Fibroblast of skin of back (primary cell): Measurements from ENCODE around the gene DNAJB11.
"Not testable (repeated sequence)": the region's sequence is repeated elsewhere in the genome, so short reads cannot be mapped to it uniquely, and the experiment has no call there.

Source experiments
- DNase-seq: peaks from one replicate; pipeline ENCODE4 v3.0.0-alpha.2; 2013

Gene DNAJB11

GRCh38 chr3:186552408-186553031 lies 18.0 kb upstream of the DNAJB11 start:
- DNase-seq: no peak

- DNase-seq: no peak
Measured at GRCh38 chr3:186564586-186564985, 5.9 kb upstream of the DNAJB11 start.

- no peak for DNase-seq
Measured at GRCh38 chr3:186566772-186567071, 3.8 kb upstream of the DNAJB11 start.

- peak; percentile 83 for DNase-seq
Measured at GRCh38 chr3:186567072-186567921, 3.2 kb upstream of the DNAJB11 start, which contains the start of gene TBCCD1. TBCCD1 (minus strand) TSS chr3:186567339; CDS start chr3:186564329, 3,010 bp downstream.

GRCh38 chr3:186569361-186569760 lies 1.2 kb upstream of the DNAJB11 start:
- not testable (repeated sequence) for DNase-seq

- no peak for DNase-seq
Measured at GRCh38 chr3:186569779-186570095, 783 bp upstream of the DNAJB11 start.

- DNase-seq: no peak
Measured at GRCh38 chr3:186570941-186571643, 572 bp downstream of the DNAJB11 start.

GRCh38 chr3:186571644-186572013 lies 1.1 kb downstream of the DNAJB11 start:
- no peak for DNase-seq

- DNase-seq: no peak
Measured at GRCh38 chr3:186577521-186577920, 7.0 kb downstream of the DNAJB11 start.

- DNase-seq: no peak
Measured at GRCh38 chr3:186580785-186581184, 10.3 kb downstream of the DNAJB11 start.

- DNase-seq: no peak
Measured at GRCh38 chr3:186582541-186582940, 12.0 kb downstream of the DNAJB11 start.

GRCh38 chr3:186583831-186584230 lies 13.3 kb downstream of the DNAJB11 start:
- no peak for DNase-seq

- DNase-seq: not testable (repeated sequence)
Measured at GRCh38 chr3:186586245-186586644, 15.7 kb downstream of the DNAJB11 start.

- DNase-seq: no peak
Measured at GRCh38 chr3:186587183-186587582, 16.7 kb downstream of the DNAJB11 start.

- DNase-seq: no peak
Measured at GRCh38 chr3:186588632-186589031, 18.1 kb downstream of the DNAJB11 start.

GRCh38 chr3:186589121-186589520 lies 18.6 kb downstream of the DNAJB11 start:
- peak; percentile 12 for DNase-seq

- no peak for DNase-seq
Measured at GRCh38 chr3:186589856-186590579, 19.5 kb downstream of the DNAJB11 start.

GRCh38 chr3:186590580-186591295 lies 20.2 kb downstream of the DNAJB11 start:
- no peak for DNase-seq

GRCh38 chr3:186592682-186593081 lies 22.2 kb downstream of the DNAJB11 start:
- DNase-seq: no peak

- no peak for DNase-seq
Measured at GRCh38 chr3:186593862-186594261, 23.3 kb downstream of the DNAJB11 start.

- DNase-seq: no peak
Measured at GRCh38 chr3:186594591-186595113, 24.1 kb downstream of the DNAJB11 start.
